ENCODE data around the gene GIMAP2. TPM values are rescaled to one million over a fixed set of nuclear protein-coding genes. Genes with fewer than 3 reads are reported as not detected.

The GIMAP2 gene
- total RNA-seq, 1 donor from 2014 or later = 0.54 TPM

GRCh38 chr7:150688630-150689029 lies 3.1 kb downstream of the GIMAP2 start:
- Histone ChIP-seq H3K27me3 (ENCODE audit: control insufficient read depth, insufficient read depth, low read length) (no peaks in the 10 kb centered on the region), H3K36me3 (ENCODE audit: control insufficient read depth, insufficient read depth, low read length) (no peaks in the 10 kb centered on the region), H3K4me3 (ENCODE audit: low read depth, low read length) (no peak overlapping the region)
- DNase-seq (ENCODE audit: low read depth) = no peak
- no peak for TF ChIP-seq CTCF (IDR thresholded peaks at IDR 0.05; ENCODE audit: insufficient read depth, low read length, poor library complexity, severe bottlenecking)

- TF ChIP-seq CTCF (IDR thresholded peaks at IDR 0.05; ENCODE audit: insufficient read depth, low read length, poor library complexity, severe bottlenecking) = no peak
- Histone ChIP-seq H3K36me3 (ENCODE audit: control insufficient read depth, insufficient read depth, low read length) (no peaks in the 10 kb centered on the region), H3K27me3 (ENCODE audit: control insufficient read depth, insufficient read depth, low read length) (no peaks in the 10 kb centered on the region), H3K4me3 (ENCODE audit: low read depth, low read length) (no peak overlapping the region)
- DNase-seq (ENCODE audit: low read depth) = no peak
Observed at GRCh38 chr7:150695654-150696053, 10.1 kb downstream of the GIMAP2 start.

GRCh38 chr7:150703209-150703608 lies 17.7 kb downstream of the GIMAP2 start:
- no peak for TF ChIP-seq CTCF (IDR thresholded peaks at IDR 0.05; ENCODE audit: insufficient read depth, low read length, poor library complexity, severe bottlenecking)
- H3K36me3 ChIP-seq (ENCODE audit: control insufficient read depth, insufficient read depth, low read length) = no peaks in the 10 kb centered on the region
- no peak for DNase-seq (ENCODE audit: low read depth)
- H3K4me3 ChIP-seq (ENCODE audit: low read depth, low read length) = no peak overlapping the region
- no peaks in the 10 kb centered on the region for H3K27me3 ChIP-seq (ENCODE audit: control insufficient read depth, insufficient read depth, low read length)

GRCh38 chr7:150715293-150715692 lies 29.8 kb downstream of the GIMAP2 start:
- Histone ChIP-seq H3K27me3 (ENCODE audit: control insufficient read depth, insufficient read depth, low read length) (no peaks in the 10 kb centered on the region), H3K36me3 (ENCODE audit: control insufficient read depth, insufficient read depth, low read length) (no peaks in the 10 kb centered on the region), H3K4me3 (ENCODE audit: low read depth, low read length) (no peak overlapping the region)
- TF ChIP-seq CTCF (IDR thresholded peaks at IDR 0.05; ENCODE audit: insufficient read depth, low read length, poor library complexity, severe bottlenecking) = no peak
- DNase-seq (ENCODE audit: low read depth) = no peak

- TF ChIP-seq CTCF (IDR thresholded peaks at IDR 0.05; ENCODE audit: insufficient read depth, low read length, poor library complexity, severe bottlenecking) = no peak
- DNase-seq (ENCODE audit: low read depth) = no peak
- H3K36me3 ChIP-seq (ENCODE audit: control insufficient read depth, insufficient read depth, low read length) = no peaks in the 10 kb centered on the region
- H3K27me3 ChIP-seq (ENCODE audit: control insufficient read depth, insufficient read depth, low read length) = no peaks in the 10 kb centered on the region
- no peak overlapping the region for H3K4me3 ChIP-seq (ENCODE audit: low read depth, low read length)
Observed at GRCh38 chr7:150715738-150716137, 30.2 kb downstream of the GIMAP2 start.

- TF ChIP-seq CTCF (IDR thresholded peaks at IDR 0.05; ENCODE audit: insufficient read depth, low read length, poor library complexity, severe bottlenecking) = no peak
- H3K4me3 ChIP-seq (ENCODE audit: low read depth, low read length) = no peak within 1 kb of the TSS
- no peak for DNase-seq (ENCODE audit: low read depth)
- H3K36me3 ChIP-seq (ENCODE audit: control insufficient read depth, insufficient read depth, low read length) = no peaks in the 10 kb centered on the region
- no peaks in the 10 kb centered on the region for H3K27me3 ChIP-seq (ENCODE audit: control insufficient read depth, insufficient read depth, low read length)
Observed at GRCh38 chr7:150716368-150716767, 30.9 kb downstream of the GIMAP2 start, which contains the start of gene GIMAP1. GIMAP1 (plus strand) TSS chr7:150716613; CDS start chr7:150719048, 2,435 bp downstream.
